ENCODE results near the gene CNTNAP4. TPM values are rescaled to one million over a fixed set of nuclear protein-coding genes. Genes with fewer than 3 reads are reported as not detected.

Gene CNTNAP4
- polyA plus RNA-seq, 4 donors: 0.14 to 0.51 (median 0.24) TPM

GRCh38 chr16:76483307-76483909, 206.2 kb downstream of the CNTNAP4 start:
- no peak for DNase-seq (ENCODE audit: low read depth in 4 of 4, low spot score in 2 of 4)

GRCh38 chr16:76484020-76484419, 206.8 kb downstream of the CNTNAP4 start:
- no peak for DNase-seq (ENCODE audit: low read depth in 4 of 4, low spot score in 2 of 4)

- no peak for DNase-seq (ENCODE audit: low read depth in 4 of 4, low spot score in 2 of 4)
These were observed 209.5 kb downstream of the CNTNAP4 start for GRCh38 chr16:76486740-76487139.

- no peak for DNase-seq (ENCODE audit: low read depth in 4 of 4, low spot score in 2 of 4)
These were observed 210.3 kb downstream of the CNTNAP4 start for GRCh38 chr16:76487411-76488064.

GRCh38 chr16:76488065-76488417, 210.8 kb downstream of the CNTNAP4 start:
- DNase-seq (ENCODE audit: low read depth in 4 of 4, low spot score in 2 of 4): no peak

GRCh38 chr16:76490036-76490639, 212.9 kb downstream of the CNTNAP4 start:
- DNase-seq (ENCODE audit: low read depth in 4 of 4, low spot score in 2 of 4): no peak

- DNase-seq (ENCODE audit: low read depth in 4 of 4, low spot score in 2 of 4): no peak
These were observed 222.8 kb downstream of the CNTNAP4 start for GRCh38 chr16:76500006-76500405.

- no peak for DNase-seq (ENCODE audit: low read depth in 4 of 4, low spot score in 2 of 4)
These were observed 224.9 kb downstream of the CNTNAP4 start for GRCh38 chr16:76502063-76502462.

- no peak for DNase-seq (ENCODE audit: low read depth in 4 of 4, low spot score in 2 of 4)
These were observed 225.4 kb downstream of the CNTNAP4 start for GRCh38 chr16:76502555-76502954.

GRCh38 chr16:76503091-76503490, 225.9 kb downstream of the CNTNAP4 start:
- DNase-seq (ENCODE audit: low read depth in 4 of 4, low spot score in 2 of 4): no peak

- DNase-seq (ENCODE audit: low read depth in 4 of 4, low spot score in 2 of 4): no peak
These were observed 234.0 kb downstream of the CNTNAP4 start for GRCh38 chr16:76511203-76511602.

GRCh38 chr16:76518781-76519180, 241.6 kb downstream of the CNTNAP4 start:
- no peak for DNase-seq (ENCODE audit: low read depth in 4 of 4, low spot score in 2 of 4)

GRCh38 chr16:76524356-76524755, 247.2 kb downstream of the CNTNAP4 start:
- DNase-seq (ENCODE audit: low read depth in 4 of 4, low spot score in 2 of 4): no peak

- DNase-seq (ENCODE audit: low read depth in 4 of 4, low spot score in 2 of 4): no peak
These were observed 247.6 kb downstream of the CNTNAP4 start for GRCh38 chr16:76524769-76525168.

GRCh38 chr16:76527244-76527643, 250.0 kb downstream of the CNTNAP4 start:
- DNase-seq (ENCODE audit: low read depth in 4 of 4, low spot score in 2 of 4): no peak

- no peak for DNase-seq (ENCODE audit: low read depth in 4 of 4, low spot score in 2 of 4)
These were observed 251.9 kb downstream of the CNTNAP4 start for GRCh38 chr16:76529120-76529519.

- no peak for DNase-seq (ENCODE audit: low read depth in 4 of 4, low spot score in 2 of 4)
These were observed 254.0 kb downstream of the CNTNAP4 start for GRCh38 chr16:76531236-76531635.

- no peak for DNase-seq (ENCODE audit: low read depth in 4 of 4, low spot score in 2 of 4)
These were observed 255.2 kb downstream of the CNTNAP4 start for GRCh38 chr16:76532188-76532973.

GRCh38 chr16:76539609-76540008, 262.4 kb downstream of the CNTNAP4 start:
- DNase-seq (ENCODE audit: low read depth in 4 of 4, low spot score in 2 of 4): no peak

- DNase-seq (ENCODE audit: low read depth in 4 of 4, low spot score in 2 of 4): no peak
These were observed 263.9 kb downstream of the CNTNAP4 start for GRCh38 chr16:76541070-76541469.

GRCh38 chr16:76565542-76565941, 288.3 kb downstream of the CNTNAP4 start:
- DNase-seq (ENCODE audit: low read depth in 4 of 4, low spot score in 2 of 4): no peak
